Upper lobe of left lung (tissue), 4 donors: ENCODE data around the gene UBE3B.

ENCODE experiments used
- POLR2A ChIP-seq, 4 donors: fragments of 450-650 bp; IDR thresholded peaks; one replicate each; pipeline ENCODE4 v1.5.1; 2016 to 2017; ENCODE audit warnings: antibody characterized with exemption in 4 of 4, mild to moderate bottlenecking in 2 of 4
- POLR2AphosphoS5 ChIP-seq, 2 donors: sonication (generic); formaldehyde crosslinking; IDR thresholded peaks; one replicate each; pipeline ENCODE4 v1.5.1; 2017; ENCODE audit warnings: antibody characterized with exemption in 2 of 2
- TF ChIP-seq, protein P1 (sequence below), 6 experiments: fragments of 450-650 bp in 4 of 6; fragments of 200-600 bp in 2 of 6; sonication (generic) in 2 of 6; IDR thresholded peaks; one replicate each; pipeline ENCODE4 v1.5.1; 2016 to 2019; ENCODE audit warnings: antibody characterized with exemption in 6 of 6

- no peak for TF ChIP-seq POLR2AphosphoS5 (IDR thresholded peaks at IDR 0.05)
- TF ChIP-seq POLR2A (IDR thresholded peaks at IDR 0.05): no peak
- TF ChIP-seq, protein P1, sequence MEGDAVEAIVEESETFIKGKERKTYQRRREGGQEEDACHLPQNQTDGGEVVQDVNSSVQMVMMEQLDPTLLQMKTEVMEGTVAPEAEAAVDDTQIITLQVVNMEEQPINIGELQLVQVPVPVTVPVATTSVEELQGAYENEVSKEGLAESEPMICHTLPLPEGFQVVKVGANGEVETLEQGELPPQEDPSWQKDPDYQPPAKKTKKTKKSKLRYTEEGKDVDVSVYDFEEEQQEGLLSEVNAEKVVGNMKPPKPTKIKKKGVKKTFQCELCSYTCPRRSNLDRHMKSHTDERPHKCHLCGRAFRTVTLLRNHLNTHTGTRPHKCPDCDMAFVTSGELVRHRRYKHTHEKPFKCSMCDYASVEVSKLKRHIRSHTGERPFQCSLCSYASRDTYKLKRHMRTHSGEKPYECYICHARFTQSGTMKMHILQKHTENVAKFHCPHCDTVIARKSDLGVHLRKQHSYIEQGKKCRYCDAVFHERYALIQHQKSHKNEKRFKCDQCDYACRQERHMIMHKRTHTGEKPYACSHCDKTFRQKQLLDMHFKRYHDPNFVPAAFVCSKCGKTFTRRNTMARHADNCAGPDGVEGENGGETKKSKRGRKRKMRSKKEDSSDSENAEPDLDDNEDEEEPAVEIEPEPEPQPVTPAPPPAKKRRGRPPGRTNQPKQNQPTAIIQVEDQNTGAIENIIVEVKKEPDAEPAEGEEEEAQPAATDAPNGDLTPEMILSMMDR (IDR thresholded peaks at IDR 0.05): no peak
These were observed 89.0 kb downstream of the UBE3B start for GRCh38 chr12:109566424-109566823.
